Measurements from ENCODE around the gene CDK18. TPM values are rescaled to one million over a fixed set of nuclear protein-coding genes. Genes with fewer than 3 reads are reported as not detected.

CDK18 gene
- polyA plus RNA-seq, 1 experiment: 0.83 TPM

DNA sequence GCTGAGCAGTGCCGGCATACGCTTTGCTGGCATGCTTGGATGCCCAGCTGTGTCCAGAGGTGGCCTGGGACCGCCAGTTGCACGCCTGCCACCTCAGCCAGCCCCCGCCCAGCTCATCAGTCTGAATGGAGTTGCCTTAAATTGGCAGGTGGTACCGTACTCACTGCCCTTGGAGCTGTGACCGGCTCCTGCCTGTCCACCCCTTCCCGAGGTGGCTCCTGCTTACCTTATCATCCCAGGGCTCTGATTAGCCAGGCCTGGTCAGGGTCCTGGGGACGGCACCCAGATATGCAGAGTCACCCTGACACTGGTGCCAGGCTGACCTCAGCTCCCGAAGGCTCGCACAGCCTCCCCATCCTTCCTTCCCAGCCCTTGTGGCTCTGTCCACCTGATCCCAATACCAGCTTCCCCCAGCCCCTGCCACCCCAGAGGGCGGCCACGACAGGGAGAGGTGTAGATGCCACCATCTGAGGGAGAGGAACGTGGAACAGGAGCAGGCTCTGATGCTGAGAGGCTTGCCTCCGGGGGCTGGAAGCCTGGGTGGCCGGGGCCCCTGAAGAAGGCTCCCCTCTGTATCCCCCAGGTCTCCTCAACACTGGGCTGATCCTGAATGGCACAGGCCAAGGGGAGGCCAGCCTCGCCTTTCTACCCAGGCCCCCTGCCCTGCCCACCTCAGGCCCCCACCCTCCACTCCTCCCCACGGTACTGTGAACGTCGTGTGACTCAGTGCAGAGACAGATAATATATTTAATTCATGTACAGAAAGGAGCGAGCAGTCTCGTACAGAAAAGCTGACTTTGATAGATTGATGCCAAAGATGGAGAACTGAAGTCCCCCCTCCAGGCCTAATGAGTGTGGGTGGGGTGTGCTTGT is 27.8 kb downstream of the CDK18 start:
- no peak overlapping the region for H3K4me3 ChIP-seq (ENCODE audit: low read depth, low read length)
- POLR2A ChIA-PET: no interaction called here
- TF ChIP-seq, protein P1, sequence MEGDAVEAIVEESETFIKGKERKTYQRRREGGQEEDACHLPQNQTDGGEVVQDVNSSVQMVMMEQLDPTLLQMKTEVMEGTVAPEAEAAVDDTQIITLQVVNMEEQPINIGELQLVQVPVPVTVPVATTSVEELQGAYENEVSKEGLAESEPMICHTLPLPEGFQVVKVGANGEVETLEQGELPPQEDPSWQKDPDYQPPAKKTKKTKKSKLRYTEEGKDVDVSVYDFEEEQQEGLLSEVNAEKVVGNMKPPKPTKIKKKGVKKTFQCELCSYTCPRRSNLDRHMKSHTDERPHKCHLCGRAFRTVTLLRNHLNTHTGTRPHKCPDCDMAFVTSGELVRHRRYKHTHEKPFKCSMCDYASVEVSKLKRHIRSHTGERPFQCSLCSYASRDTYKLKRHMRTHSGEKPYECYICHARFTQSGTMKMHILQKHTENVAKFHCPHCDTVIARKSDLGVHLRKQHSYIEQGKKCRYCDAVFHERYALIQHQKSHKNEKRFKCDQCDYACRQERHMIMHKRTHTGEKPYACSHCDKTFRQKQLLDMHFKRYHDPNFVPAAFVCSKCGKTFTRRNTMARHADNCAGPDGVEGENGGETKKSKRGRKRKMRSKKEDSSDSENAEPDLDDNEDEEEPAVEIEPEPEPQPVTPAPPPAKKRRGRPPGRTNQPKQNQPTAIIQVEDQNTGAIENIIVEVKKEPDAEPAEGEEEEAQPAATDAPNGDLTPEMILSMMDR (IDR thresholded peaks at IDR 0.05; ENCODE audit: insufficient read depth, low read depth, low read length): no peak
- no peaks in the 10 kb centered on the region for H3K36me3 ChIP-seq (ENCODE audit: control insufficient read depth, insufficient read depth, low read length)
- CTCF ChIA-PET: interaction anchor here (0.7 to 28.3 kb wide), 5 partner anchors 8 to 1787 kb away, joined by 3 to 819 read pairs (median 32); partner anchors contain the start of gene CDK18
- no peaks in the 10 kb centered on the region for H3K27me3 ChIP-seq (ENCODE audit: control insufficient read depth, insufficient read depth, low read length)
- DNase-seq (ENCODE audit: low read depth): no peak

DNA sequence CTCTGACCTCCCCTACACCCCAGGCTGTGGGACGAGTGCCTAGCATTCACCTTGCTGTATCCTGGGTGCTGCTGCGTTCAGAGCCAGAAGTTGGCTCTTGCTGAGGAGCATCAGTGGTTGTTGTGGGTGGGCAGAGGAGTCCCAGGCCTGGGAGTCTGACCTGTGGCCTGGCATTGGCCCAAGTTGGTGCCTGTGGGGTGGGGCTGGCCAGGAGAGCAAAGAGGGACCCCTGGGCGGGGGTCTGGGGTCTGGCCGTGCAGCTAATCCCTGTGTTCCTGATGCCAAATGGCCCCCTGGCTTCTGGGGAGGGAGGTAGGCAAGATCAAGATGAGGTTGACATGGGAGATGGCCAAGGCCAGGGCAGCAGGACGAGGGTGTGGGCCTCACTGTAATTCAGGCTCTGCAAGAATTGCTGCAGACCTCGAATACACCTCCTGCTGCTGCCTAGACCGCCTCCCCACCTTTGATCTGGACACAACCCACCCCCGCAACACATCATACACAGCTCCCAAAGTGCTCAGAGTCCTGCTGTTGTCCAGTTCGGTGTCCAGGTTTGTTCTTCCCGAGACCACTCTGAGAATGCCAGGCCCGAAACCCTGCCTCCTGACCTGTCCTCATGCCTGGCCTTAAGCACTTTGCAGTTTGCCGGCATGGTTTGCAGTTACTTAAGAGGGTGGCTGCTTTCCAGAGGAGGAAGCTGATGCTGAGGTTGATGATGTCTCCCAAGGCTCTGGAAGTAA is 28.7 kb downstream of the CDK18 start:
- no peak for DNase-seq (ENCODE audit: low read depth)

DNA sequence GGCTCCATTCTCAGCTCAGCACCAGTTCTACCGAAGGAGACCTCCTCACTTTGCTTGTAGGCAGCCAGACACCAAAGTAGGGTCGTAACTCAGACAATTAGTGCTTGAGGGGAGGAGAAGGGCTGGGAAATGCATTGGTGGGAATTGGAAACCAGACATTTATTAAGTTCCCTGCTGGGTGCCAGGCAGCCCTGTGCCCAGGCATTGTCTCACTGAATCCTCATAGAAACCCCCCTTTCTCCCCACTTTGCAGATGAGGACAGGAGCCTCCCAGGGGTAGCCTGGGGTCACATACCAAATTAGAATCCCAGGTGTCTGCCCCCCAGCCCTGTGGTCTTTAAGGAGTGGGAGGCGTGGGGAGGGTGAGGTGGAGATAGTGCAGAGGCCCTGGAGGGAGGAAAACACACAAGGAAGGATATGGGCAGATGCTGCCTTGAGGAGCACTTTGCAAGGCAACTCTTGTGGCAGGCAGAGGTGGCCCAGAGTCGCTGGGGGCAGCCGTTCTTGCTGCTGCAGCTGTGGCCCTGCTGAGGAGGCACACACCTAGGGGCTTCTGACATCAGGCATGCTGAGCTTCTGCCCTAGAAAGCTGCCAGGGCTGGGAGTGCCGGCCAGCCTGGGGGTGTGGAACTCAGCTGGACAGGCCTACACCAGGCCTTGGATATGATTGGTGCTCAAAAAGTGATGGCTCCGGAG is 29.4 kb downstream of the CDK18 start:
- TF ChIP-seq, protein P1 (IDR thresholded peaks at IDR 0.05; ENCODE audit: insufficient read depth, low read depth, low read length): no peak
- H3K36me3 ChIP-seq (ENCODE audit: control insufficient read depth, insufficient read depth, low read length): no peaks in the 10 kb centered on the region
- CTCF ChIA-PET: interaction anchor here (2.0 to 28.3 kb wide), 5 partner anchors 10 to 124 kb away, joined by 7 to 819 read pairs (median 32); partner anchors contain the start of gene CDK18
- POLR2A ChIA-PET: no interaction called here
- H3K4me3 ChIP-seq (ENCODE audit: low read depth, low read length): no peak overlapping the region
- H3K27me3 ChIP-seq (ENCODE audit: control insufficient read depth, insufficient read depth, low read length): no peaks in the 10 kb centered on the region
- DNase-seq (ENCODE audit: low read depth): no peak

More for the DNA sequence above, 28.7 kb downstream of the CDK18 start:
- ChIA-PET CTCF (interaction anchor here (2.0 to 28.3 kb wide), 5 partner anchors 9 to 125 kb away, joined by 7 to 819 read pairs (median 32); partner anchors contain the start of gene CDK18), POLR2A (no interaction called here)
- no peak overlapping the region for H3K4me3 ChIP-seq (ENCODE audit: low read depth, low read length)
- no peaks in the 10 kb centered on the region for H3K36me3 ChIP-seq (ENCODE audit: control insufficient read depth, insufficient read depth, low read length)
- no peaks in the 10 kb centered on the region for H3K27me3 ChIP-seq (ENCODE audit: control insufficient read depth, insufficient read depth, low read length)
- TF ChIP-seq, protein P1 (IDR thresholded peaks at IDR 0.05; ENCODE audit: insufficient read depth, low read depth, low read length): no peak

DNA sequence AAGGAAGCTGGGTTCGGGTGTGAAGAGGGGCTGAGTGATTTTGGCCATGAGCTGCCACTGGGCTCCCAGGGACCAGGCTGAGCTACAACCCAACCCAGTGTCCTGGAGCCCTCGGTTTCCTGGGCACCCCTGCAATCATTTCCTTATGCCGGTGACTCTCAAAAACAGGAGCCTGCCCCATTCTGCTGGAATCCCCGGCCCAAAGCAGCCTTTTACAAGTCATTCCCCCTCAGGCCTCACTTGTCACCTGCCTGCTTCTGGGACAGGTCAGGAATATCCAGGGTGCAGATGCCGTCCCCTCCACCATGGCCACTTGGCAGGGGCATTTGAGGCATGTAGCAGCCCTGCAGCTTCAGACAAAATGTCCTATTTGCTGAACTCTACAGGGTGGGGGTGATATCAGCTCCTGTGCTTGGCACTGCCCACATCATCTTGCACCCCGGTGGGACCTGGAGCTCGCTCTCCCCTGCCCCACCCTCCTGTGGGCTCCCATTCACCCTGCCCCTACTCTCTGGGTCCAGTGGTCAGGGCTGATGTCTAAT is 30.0 kb downstream of the CDK18 start:
- DNase-seq (ENCODE audit: low read depth): no peak
- CTCF ChIA-PET: interaction anchor here (2.0 to 28.3 kb wide), 5 partner anchors 9 to 124 kb away, joined by 7 to 819 read pairs (median 32); partner anchors contain the start of gene CDK18
- no peak overlapping the region for H3K4me3 ChIP-seq (ENCODE audit: low read depth, low read length)
- TF ChIP-seq, protein P1 (IDR thresholded peaks at IDR 0.05; ENCODE audit: insufficient read depth, low read depth, low read length): no peak
- POLR2A ChIA-PET: no interaction called here
- no peaks in the 10 kb centered on the region for H3K36me3 ChIP-seq (ENCODE audit: control insufficient read depth, insufficient read depth, low read length)
- no peaks in the 10 kb centered on the region for H3K27me3 ChIP-seq (ENCODE audit: control insufficient read depth, insufficient read depth, low read length)

All from BJ (cell line).